ENCODE measurements around the gene PCGF3. TPM values are rescaled to one million over a fixed set of nuclear protein-coding genes. Genes with fewer than 3 reads are reported as not detected.
A peak's percentile ranks its signal among the peaks of the same experiment; 100 is the strongest.

PCGF3 gene
- total RNA-seq, 1 experiment from 2014 or later: 83.9 TPM

- DNase-seq (ENCODE audit: low spot score): no peak
- BruUV-seq (replicated peaks): no TSS peak
- no peaks in the 10 kb centered on the region for H3K9me3 ChIP-seq (ENCODE audit: low read depth, low read length, poor library complexity, severe bottlenecking)
- H3K4me1 ChIP-seq (ENCODE audit: insufficient read depth, low read length, poor library complexity, severe bottlenecking): peaks cover 5% of the 10 kb centered on the region
- no peaks in the 10 kb centered on the region for H3K27me3 ChIP-seq (replicated peaks; ENCODE audit: insufficient read depth, low read depth, low read length, poor library complexity)
- H3K4me3 ChIP-seq (ENCODE audit: low read depth, low read length, poor library complexity, severe bottlenecking): no peak overlapping the region
- ChIA-PET CTCF (no interaction called here), POLR2A (ENCODE audit: low non-redundant PET) (no interaction called here)
- peaks cover 68% of the 10 kb centered on the region for H3K36me3 ChIP-seq (ENCODE audit: insufficient read depth, low read length, poor library complexity, severe bottlenecking)
- TF ChIP-seq EZH2 (IDR thresholded peaks at IDR 0.05; ENCODE audit: borderline replicate concordance, low read depth, low read length, poor library complexity, severe bottlenecking) (no peak), CTCF (conservative IDR thresholded peaks at IDR 0.05; ENCODE audit: low read depth, low read length) (no peak)
- no peak overlapping the region for H3K27ac ChIP-seq (ENCODE audit: low read depth, low read length, poor library complexity, severe bottlenecking)
- intact Hi-C loops (cut with micrococcal nuclease; ENCODE audit: unreplicated experiment): no loop called here
Measured at GRCh38 chr4:761086-761485, 55.5 kb downstream of the PCGF3 start.

- ChIA-PET POLR2A (ENCODE audit: low non-redundant PET) (no interaction called here), CTCF (no interaction called here)
- peaks cover 5% of the 10 kb centered on the region for H3K4me1 ChIP-seq (ENCODE audit: insufficient read depth, low read length, poor library complexity, severe bottlenecking)
- H3K27ac ChIP-seq (ENCODE audit: low read depth, low read length, poor library complexity, severe bottlenecking): no peak overlapping the region
- peaks cover 70% of the 10 kb centered on the region for H3K36me3 ChIP-seq (ENCODE audit: insufficient read depth, low read length, poor library complexity, severe bottlenecking)
- no TSS peak for BruUV-seq (replicated peaks)
- no peaks in the 10 kb centered on the region for H3K27me3 ChIP-seq (replicated peaks; ENCODE audit: insufficient read depth, low read depth, low read length, poor library complexity)
- H3K4me3 ChIP-seq (ENCODE audit: low read depth, low read length, poor library complexity, severe bottlenecking): no peak overlapping the region
- no peaks in the 10 kb centered on the region for H3K9me3 ChIP-seq (ENCODE audit: low read depth, low read length, poor library complexity, severe bottlenecking)
- intact Hi-C loops (cut with micrococcal nuclease; ENCODE audit: unreplicated experiment): no loop called here
- no peak for DNase-seq (ENCODE audit: low spot score)
- TF ChIP-seq EZH2 (IDR thresholded peaks at IDR 0.05; ENCODE audit: borderline replicate concordance, low read depth, low read length, poor library complexity, severe bottlenecking): no peak
- no peak for TF ChIP-seq CTCF (conservative IDR thresholded peaks at IDR 0.05; ENCODE audit: low read depth, low read length)
Measured at GRCh38 chr4:761739-762138, 56.1 kb downstream of the PCGF3 start.

GRCh38 chr4:762211-763190 lies 56.9 kb downstream of the PCGF3 start:
- CTCF ChIA-PET: interaction anchor here (0.6 kb wide), 1 partner anchor 506 kb away, joined by 3 read pairs; no protein-coding TSS in a partner anchor
- POLR2A ChIA-PET (ENCODE audit: low non-redundant PET): no interaction called here
- H3K4me3 ChIP-seq (ENCODE audit: low read depth, low read length, poor library complexity, severe bottlenecking): no peak overlapping the region
- no TSS peak for BruUV-seq (replicated peaks)
- DNase-seq (ENCODE audit: low spot score): peak; percentile 64
- peaks cover 5% of the 10 kb centered on the region for H3K4me1 ChIP-seq (ENCODE audit: insufficient read depth, low read length, poor library complexity, severe bottlenecking)
- no peak for TF ChIP-seq EZH2 (IDR thresholded peaks at IDR 0.05; ENCODE audit: borderline replicate concordance, low read depth, low read length, poor library complexity, severe bottlenecking)
- peak; percentile 53 for TF ChIP-seq CTCF (conservative IDR thresholded peaks at IDR 0.05; ENCODE audit: low read depth, low read length)
- no peaks in the 10 kb centered on the region for H3K9me3 ChIP-seq (ENCODE audit: low read depth, low read length, poor library complexity, severe bottlenecking)
- intact Hi-C loops (cut with micrococcal nuclease; ENCODE audit: unreplicated experiment): no loop called here
- H3K27me3 ChIP-seq (replicated peaks; ENCODE audit: insufficient read depth, low read depth, low read length, poor library complexity): no peaks in the 10 kb centered on the region
- peaks cover 69% of the 10 kb centered on the region for H3K36me3 ChIP-seq (ENCODE audit: insufficient read depth, low read length, poor library complexity, severe bottlenecking)
- peak overlapping the region; percentile 50 for H3K27ac ChIP-seq (ENCODE audit: low read depth, low read length, poor library complexity, severe bottlenecking)

All from A673 (cell line).